Breast epithelium (tissue), 4 donors: Measurements from ENCODE around the gene RBM19. TPM values are rescaled to one million over a fixed set of nuclear protein-coding genes. Genes with fewer than 3 reads are reported as not detected.

Source experiments
- DNase-seq, 2 donors: peaks; one replicate each; pipeline ENCODE4 v3.0.0-alpha.2; 2019; ENCODE audit warnings: low spot score in 2 of 2
- H3K27ac ChIP-seq, 2 donors: fragments of 200-600 bp; sonication (generic) in 1 of 2; one replicate each; pipeline ENCODE4 v1.5.1; 2016 to 2019; ENCODE audit warnings: mild to moderate bottlenecking in 1 of 2
- H3K27me3 ChIP-seq, 2 donors: fragments of 200-600 bp; sonication (generic) in 1 of 2; one replicate each; pipeline versions ENCODE4 v1.5.1 to v1.6.0; 2017 to 2019; ENCODE audit warnings: control low read depth in 1 of 2, mild to moderate bottlenecking in 1 of 2
- H3K36me3 ChIP-seq: fragments of 200-600 bp; one replicate; pipeline ENCODE4 v1.5.1; 2019
- H3K4me1 ChIP-seq, 2 donors: fragments of 200-600 bp; sonication (generic); one replicate each; pipeline ENCODE4 v1.5.1; 2016 to 2019; ENCODE audit warnings: control low read depth in 1 of 2
- H3K4me3 ChIP-seq, 3 donors: fragments of 200-600 bp; sonication (generic); 1 replicate in 2 of 3; 2 replicates in 1 of 3; pipeline ENCODE4 v1.5.1; 2016 to 2019; ENCODE audit warnings: mild to moderate bottlenecking in 3 of 3, moderate library complexity in 2 of 3
- H3K9me3 ChIP-seq, 2 donors: fragments of 200-600 bp; sonication (generic) in 1 of 2; one replicate each; pipeline ENCODE4 v1.5.1; 2016 to 2019; ENCODE audit warnings: control low read depth in 1 of 2
- POLR2A ChIP-seq: fragments of 450-650 bp; IDR thresholded peaks from one replicate; pipeline ENCODE4 v1.6.1; 2016; ENCODE audit warnings: antibody characterized with exemption, mild to moderate bottlenecking, moderate library complexity
- POLR2AphosphoS5 ChIP-seq, 3 donors: sonication (generic); formaldehyde crosslinking; IDR thresholded peaks; one replicate each; pipeline ENCODE4 v1.6.1; 2017; ENCODE audit warnings: antibody characterized with exemption in 3 of 3
- intact Hi-C: fragments of 100-400 bp; cut with DNase I; formaldehyde crosslinking; loops from one replicate; pipeline ENCODE4 v1.15.1; 2023; ENCODE audit warnings: low total_unique reads
- total RNA-seq, 3 donors: library from RNA; depleted of rRNA; stranded (reverse); fragments of >200 nt; gene quantifications; one replicate each; pipeline ENCODE4 v1.1.0, GENCODE V29; 2016
- TF ChIP-seq, protein P1 (sequence below), 3 donors: fragments of 450-650 bp; IDR thresholded peaks; one replicate each; pipeline ENCODE4 v1.5.1; 2016 to 2017; ENCODE audit warnings: antibody characterized with exemption in 3 of 3, mild to moderate bottlenecking in 3 of 3, moderate library complexity in 3 of 3

RBM19 gene
- total RNA-seq, 3 donors from 2014 or later: 28.8 to 43.3 (median 42.6) TPM

DNA sequence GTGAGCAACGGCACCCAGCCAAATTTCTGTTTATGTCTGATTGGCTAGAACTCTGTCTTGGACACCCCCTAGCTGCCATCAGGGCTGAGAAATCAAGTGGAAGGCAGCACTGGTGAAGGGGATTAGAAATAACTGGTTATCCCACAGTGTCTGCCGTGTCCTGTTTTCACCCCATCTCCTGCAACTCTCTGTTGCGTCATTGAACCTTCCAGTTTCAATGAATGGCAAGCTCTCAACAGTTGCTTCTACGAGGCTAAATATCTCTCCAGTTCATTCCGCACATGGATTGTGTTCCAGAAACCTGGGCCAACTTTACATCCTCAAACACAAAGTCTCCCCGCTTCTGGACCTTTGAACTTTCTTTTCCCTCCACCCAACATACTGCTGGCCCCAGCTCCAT lies 173.7 kb downstream of the RBM19 start:
- no peak overlapping the region for H3K4me3 ChIP-seq
- H3K4me1 ChIP-seq: no peaks in the 10 kb centered on the region
- no peaks in the 10 kb centered on the region for H3K36me3 ChIP-seq
- intact Hi-C loops: no loop called here
- no peak for TF ChIP-seq POLR2A
- no peak for TF ChIP-seq POLR2AphosphoS5 (IDR thresholded peaks at IDR 0.05)
- TF ChIP-seq, protein P1, sequence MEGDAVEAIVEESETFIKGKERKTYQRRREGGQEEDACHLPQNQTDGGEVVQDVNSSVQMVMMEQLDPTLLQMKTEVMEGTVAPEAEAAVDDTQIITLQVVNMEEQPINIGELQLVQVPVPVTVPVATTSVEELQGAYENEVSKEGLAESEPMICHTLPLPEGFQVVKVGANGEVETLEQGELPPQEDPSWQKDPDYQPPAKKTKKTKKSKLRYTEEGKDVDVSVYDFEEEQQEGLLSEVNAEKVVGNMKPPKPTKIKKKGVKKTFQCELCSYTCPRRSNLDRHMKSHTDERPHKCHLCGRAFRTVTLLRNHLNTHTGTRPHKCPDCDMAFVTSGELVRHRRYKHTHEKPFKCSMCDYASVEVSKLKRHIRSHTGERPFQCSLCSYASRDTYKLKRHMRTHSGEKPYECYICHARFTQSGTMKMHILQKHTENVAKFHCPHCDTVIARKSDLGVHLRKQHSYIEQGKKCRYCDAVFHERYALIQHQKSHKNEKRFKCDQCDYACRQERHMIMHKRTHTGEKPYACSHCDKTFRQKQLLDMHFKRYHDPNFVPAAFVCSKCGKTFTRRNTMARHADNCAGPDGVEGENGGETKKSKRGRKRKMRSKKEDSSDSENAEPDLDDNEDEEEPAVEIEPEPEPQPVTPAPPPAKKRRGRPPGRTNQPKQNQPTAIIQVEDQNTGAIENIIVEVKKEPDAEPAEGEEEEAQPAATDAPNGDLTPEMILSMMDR (IDR thresholded peaks at IDR 0.05): no peak
- peaks cover 0 to 18% of the 10 kb centered on the region in 2 donors for H3K9me3 ChIP-seq
- no peak overlapping the region for H3K27ac ChIP-seq
- H3K27me3 ChIP-seq: no peaks in the 10 kb centered on the region
- DNase-seq: no peak

DNA sequence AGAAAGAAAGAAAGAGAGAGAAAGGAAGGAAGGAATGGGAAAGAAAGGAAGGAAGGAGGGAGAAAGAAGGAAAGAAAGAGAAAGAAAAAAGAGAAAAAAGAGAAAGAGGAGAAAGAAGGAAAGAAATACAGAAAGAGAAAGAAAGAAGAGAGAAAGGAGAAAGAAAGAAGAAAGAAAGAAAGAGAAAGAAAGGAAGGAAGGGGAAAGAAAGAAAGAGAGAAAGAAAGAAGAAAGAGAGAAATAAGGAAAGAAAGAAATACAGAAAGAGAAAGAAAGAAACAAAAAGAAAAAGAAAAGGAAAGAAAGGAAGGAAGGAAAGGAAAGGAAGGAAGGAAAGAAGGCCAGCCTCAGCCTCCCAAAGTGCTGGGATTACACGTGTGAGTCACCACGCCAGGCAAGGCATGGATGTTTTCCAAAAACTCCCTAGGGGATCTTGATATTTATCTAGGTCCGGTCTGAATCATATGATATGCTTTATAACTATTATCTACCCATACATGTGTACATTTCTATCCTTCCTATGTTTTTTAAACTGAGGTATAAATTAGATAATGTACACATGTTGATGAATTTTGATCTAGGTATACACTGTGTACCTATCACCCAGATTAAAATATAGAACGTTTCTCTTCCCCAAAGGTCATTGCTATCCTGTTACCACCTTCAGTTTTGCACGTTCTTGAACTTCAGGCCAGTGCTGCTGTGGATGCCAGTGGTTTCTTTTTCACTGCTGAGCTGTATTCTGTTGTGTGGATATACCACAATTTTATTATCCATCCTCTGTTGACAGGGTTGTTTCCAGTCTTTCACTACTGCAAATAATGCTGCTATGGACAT lies 177.9 kb downstream of the RBM19 start:
- Histone ChIP-seq H3K27me3 (peaks cover 0 to 16% of the 10 kb centered on the region in 2 donors), H3K9me3 (peaks cover 6 to 18% of the 10 kb centered on the region in 2 donors), H3K27ac (no peak overlapping the region), H3K36me3 (no peaks in the 10 kb centered on the region), H3K4me3 (no peak overlapping the region), H3K4me1 (no peaks in the 10 kb centered on the region)
- intact Hi-C loops: no loop called here
- TF ChIP-seq, protein P1 (IDR thresholded peaks at IDR 0.05): no peak
- no peak for TF ChIP-seq POLR2AphosphoS5 (IDR thresholded peaks at IDR 0.05)
- DNase-seq: no peak

DNA sequence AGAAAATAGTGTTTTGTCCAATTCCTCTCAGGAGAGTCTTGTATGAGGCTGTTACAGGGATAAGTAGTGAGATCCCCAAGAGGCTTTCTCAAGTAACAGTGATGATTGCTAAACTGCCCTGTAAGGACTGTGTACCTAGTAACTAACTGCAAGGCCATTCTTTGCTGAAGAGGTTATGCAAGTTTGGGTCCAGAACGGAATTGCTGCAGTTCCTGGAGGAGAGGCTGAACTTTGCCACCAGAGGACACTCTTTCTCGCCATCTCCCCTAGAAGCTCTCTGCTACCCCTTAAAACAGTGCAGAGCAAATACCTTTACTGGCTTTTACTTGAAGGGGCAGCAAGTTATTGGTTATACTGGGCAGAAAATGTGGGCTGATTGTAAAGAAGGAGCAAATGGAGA lies 180.0 kb downstream of the RBM19 start:
- TF ChIP-seq POLR2AphosphoS5 (IDR thresholded peaks at IDR 0.05): no peak
- no peak for TF ChIP-seq POLR2A
- TF ChIP-seq, protein P1 (IDR thresholded peaks at IDR 0.05): no peak
- H3K27me3 ChIP-seq: peaks cover 0 to 32% of the 10 kb centered on the region in 2 donors
- intact Hi-C loops: no loop called here

DNA sequence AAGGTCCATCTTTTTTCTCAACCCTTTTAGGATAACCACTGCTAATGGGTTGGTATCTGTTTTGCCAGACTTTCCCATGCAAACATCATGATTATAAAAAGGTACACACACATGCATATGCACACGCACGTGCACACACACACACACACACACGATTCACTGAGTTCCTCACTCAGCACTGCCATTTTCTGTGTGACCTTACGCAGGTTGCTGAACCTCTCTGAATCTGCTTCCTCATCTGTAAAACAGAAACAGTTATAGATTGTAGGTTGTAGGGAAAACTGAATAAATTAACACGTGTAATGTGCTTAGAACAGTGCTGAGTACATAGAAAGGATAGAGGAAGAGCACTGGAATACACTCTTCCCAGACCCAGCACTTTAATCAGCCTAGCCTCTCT lies 182.3 kb downstream of the RBM19 start:
- H3K9me3 ChIP-seq: peaks cover 6 to 8% of the 10 kb centered on the region in 2 donors
- intact Hi-C loops: no loop called here
- DNase-seq: no peak
- no peaks in the 10 kb centered on the region for H3K4me1 ChIP-seq
- TF ChIP-seq POLR2AphosphoS5 (IDR thresholded peaks at IDR 0.05): no peak
- TF ChIP-seq, protein P1 (IDR thresholded peaks at IDR 0.05): no peak
- TF ChIP-seq POLR2A: no peak
- no peak overlapping the region for H3K27ac ChIP-seq
- H3K27me3 ChIP-seq: peaks cover 0 to 45% of the 10 kb centered on the region in 2 donors
- no peaks in the 10 kb centered on the region for H3K36me3 ChIP-seq
- H3K4me3 ChIP-seq: no peak overlapping the region

More for the DNA sequence above, 180.0 kb downstream of the RBM19 start:
- no peak overlapping the region for H3K4me3 ChIP-seq
- no peak for DNase-seq
- H3K9me3 ChIP-seq: peaks cover 6 to 18% of the 10 kb centered on the region in 2 donors
- no peak overlapping the region for H3K27ac ChIP-seq
- no peaks in the 10 kb centered on the region for H3K36me3 ChIP-seq
- H3K4me1 ChIP-seq: no peaks in the 10 kb centered on the region

DNA sequence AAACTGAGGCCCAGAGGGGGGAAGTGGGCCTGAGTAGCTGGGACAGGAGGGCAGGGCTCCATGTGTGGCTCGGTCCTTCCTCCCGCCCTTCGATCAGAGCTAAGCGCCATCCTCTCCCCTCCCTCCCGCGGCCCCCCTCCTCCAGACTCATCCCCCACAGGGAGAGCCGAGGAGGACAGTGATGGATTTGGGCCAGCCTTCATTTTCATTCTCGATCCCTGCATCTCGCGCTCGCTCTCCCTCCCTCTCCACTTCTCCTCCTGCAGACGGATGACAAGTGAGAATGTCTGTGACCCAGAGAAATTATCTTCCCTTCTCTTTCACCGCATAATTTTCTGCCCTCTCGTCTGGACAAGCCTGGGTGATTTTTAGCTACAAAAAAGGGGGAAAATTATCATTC lies 183.3 kb downstream of the RBM19 start:
- TF ChIP-seq POLR2AphosphoS5 (IDR thresholded peaks at IDR 0.05) (no peak), POLR2A (no peak)
- TF ChIP-seq, protein P1 (IDR thresholded peaks at IDR 0.05): no peak
- Histone ChIP-seq H3K27me3 (peaks cover 0 to 55% of the 10 kb centered on the region in 2 donors), H3K4me1 (no peaks in the 10 kb centered on the region), H3K36me3 (no peaks in the 10 kb centered on the region), H3K9me3 (peaks cover 0 to 6% of the 10 kb centered on the region in 2 donors), H3K27ac (no peak overlapping the region), H3K4me3 (no peak overlapping the region)
- no peak for DNase-seq
- intact Hi-C loops: no loop called here
